Activated CD4-positive, alpha-beta T cell treated with anti-CD3 and anti-CD28 coated beads, Interleukin-2, Interleukin-4, amounts not matched to agents 100 ng/mL and 50 ng/mL, durations not matched to agents 16 hours and 8 hours (primary cell): ENCODE results near the gene CTU2.

Experiments used
- DNase-seq: peaks from one replicate; pipeline ENCODE4 v3.0.0-alpha.2; 2020; ENCODE audit warnings: low spot score

CTU2 gene

GRCh38 chr16:88761143-88761534 is 54.8 kb downstream of the CTU2 start:
- no peak for DNase-seq

GRCh38 chr16:88761830-88762229 is 55.5 kb downstream of the CTU2 start:
- no peak for DNase-seq

- DNase-seq = no peak
Observed at GRCh38 chr16:88762258-88762870, 56.1 kb downstream of the CTU2 start.

GRCh38 chr16:88762941-88763340 is 56.6 kb downstream of the CTU2 start:
- DNase-seq = no peak

- DNase-seq = no peak
Observed at GRCh38 chr16:88763502-88764053, 57.3 kb downstream of the CTU2 start.

GRCh38 chr16:88764080-88764479 is 57.8 kb downstream of the CTU2 start:
- DNase-seq = no peak

- no peak for DNase-seq
Observed at GRCh38 chr16:88764913-88765349, 58.6 kb downstream of the CTU2 start.
